ENCODE measurements around the gene EHMT1.

- TF ChIP-seq CHD2 (IDR thresholded peaks at IDR 0.05; ENCODE audit: borderline replicate concordance, low read depth, low read length) (no peak), EZH2 (IDR thresholded peaks at IDR 0.05; ENCODE audit: borderline replicate concordance, control insufficient read depth, low read depth, low read length) (no peak), SMARCA5 (IDR thresholded peaks at IDR 0.05) (no peak), CTCF (IDR thresholded peaks at IDR 0.05 in 2 of 3, conservative IDR thresholded peaks at IDR 0.05 in 1 of 3; ENCODE audit: control insufficient read depth in 2 of 3, extremely low read depth in 1 of 3, insufficient read depth in 1 of 3, low read depth in 3 of 3, low read length in 3 of 3) (no peak)
Measured at GRCh38 chr9:137721479-137721878, 102.7 kb downstream of the EHMT1 start.

All from GM12878 (cell line).